SK-N-SH (cell line): ENCODE data around the gene HAUS3. TPM values are rescaled to one million over a fixed set of nuclear protein-coding genes. Genes with fewer than 3 reads are reported as not detected.

Experiments
- CTCF ChIA-PET: fragments of 300-600, 350-600 bp; formaldehyde crosslinking; extraction: SDS; loops from one replicate; lab custom pipeline; 2021; lab: Yijun Ruan, JAX
- POLR2A ChIA-PET: fragments of 350-600 bp; sonication (Branson Sonifier 250); formaldehyde crosslinking; extraction: SDS; loops from one replicate; lab custom pipeline; 2020; ENCODE audit warnings: antibody characterized with exemption, inconsistent platforms; lab: Yijun Ruan, JAX
- DNase-seq: peaks from one replicate; pipeline ENCODE4 v3.0.0; 2012
- H2AFZ ChIP-seq: fragments of 200-600 bp; sonication (generic); 2 replicates; pipeline ENCODE4 v1.8.1; 2016; ENCODE audit warnings: antibody characterized with exemption, mild to moderate bottlenecking, low read depth
- H3F3A ChIP-seq: fragments of 200-600 bp; sonication (generic); replicated peaks from 2 replicates; pipeline ENCODE3; 2016; ENCODE audit warnings: antibody characterized with exemption, mild to moderate bottlenecking; ENCODE audit not compliant: insufficient read depth
- H3K27ac ChIP-seq, 2 experiments: fragments of 200-500 bp in 1 of 2; fragments of 200-600 bp in 1 of 2; sonication (Bioruptor generic) in 1 of 2; sonication (generic), shearing (Covaris generic) in 1 of 2; 2 replicates each; pipeline versions ENCODE4 v1.5.1 to v1.6.1; 2014 to 2016; ENCODE audit warnings: low read depth in 2 of 2, inconsistent platforms in 1 of 2, low read length in 1 of 2, mild to moderate bottlenecking in 1 of 2, mixed read lengths in 1 of 2
- H3K27me3 ChIP-seq: fragments of 200-600 bp; sonication (generic), shearing (Covaris generic); 2 replicates; pipeline ENCODE4 v1.6.1; 2016; ENCODE audit warnings: mixed run types; ENCODE audit not compliant: insufficient read depth
- H3K36me3 ChIP-seq, 2 experiments: fragments of 200-500 bp in 1 of 2; fragments of 200-600 bp in 1 of 2; sonication (Bioruptor generic) in 1 of 2; sonication (generic) in 1 of 2; replicated peaks in 1 of 2; 2 replicates each; pipeline versions ENCODE3 to v1.5.1; 2014 to 2016; ENCODE audit warnings: low read length in 1 of 2, mild to moderate bottlenecking in 1 of 2; ENCODE audit not compliant: insufficient read depth in 2 of 2, control insufficient read depth in 1 of 2
- H3K4me1 ChIP-seq, 2 experiments: fragments of 200-500 bp in 1 of 2; fragments of 200-600 bp in 1 of 2; sonication (Bioruptor generic) in 1 of 2; sonication (generic), shearing (Covaris generic) in 1 of 2; 2 replicates each; pipeline versions ENCODE4 v1.5.1 to v1.6.1; 2014 to 2016; ENCODE audit warnings: low read depth in 1 of 2, low read length in 1 of 2, mixed run types in 1 of 2; ENCODE audit not compliant: insufficient read depth in 2 of 2, control insufficient read depth in 1 of 2
- H3K4me2 ChIP-seq: fragments of 200-600 bp; sonication (generic), shearing (Covaris generic); 2 replicates; pipeline ENCODE4 v1.6.1; 2017; ENCODE audit warnings: mixed run types
- H3K4me3 ChIP-seq, 2 experiments: fragments of 200-500 bp in 1 of 2; fragments of 200-600 bp in 1 of 2; sonication (Bioruptor generic) in 1 of 2; sonication (generic), shearing (Covaris generic) in 1 of 2; 2 replicates each; pipeline versions ENCODE4 v1.5.1 to v1.8.1; 2014 to 2016; ENCODE audit warnings: low read depth in 2 of 2, inconsistent platforms in 1 of 2, low read length in 1 of 2, mild to moderate bottlenecking in 1 of 2, mixed read lengths in 1 of 2, moderate library complexity in 1 of 2
- H3K79me2 ChIP-seq: fragments of 200-600 bp; sonication (generic); 2 replicates; pipeline ENCODE4 v1.8.1; 2017; ENCODE audit warnings: mild to moderate bottlenecking; ENCODE audit not compliant: insufficient read depth
- H3K9ac ChIP-seq: fragments of 200-600 bp; sonication (generic); 2 replicates; pipeline ENCODE4 v1.6.1; 2017; ENCODE audit warnings: mixed run types
- H3K9me2 ChIP-seq: fragments of 200-600 bp; sonication (generic); 2 replicates; pipeline ENCODE4 v1.6.1; 2017; ENCODE audit warnings: mixed run types
- H3K9me3 ChIP-seq: fragments of 200-600 bp; sonication (generic); 2 replicates; pipeline ENCODE4 v1.6.1; 2017; ENCODE audit warnings: mixed run types, mild to moderate bottlenecking, moderate library complexity
- H4K20me1 ChIP-seq: fragments of 200-600 bp; sonication (generic); 2 replicates; pipeline ENCODE4 v1.6.1; 2017; ENCODE audit warnings: mild to moderate bottlenecking, mixed run types; ENCODE audit not compliant: insufficient read depth
- CHD2 ChIP-seq: fragments of 150-350 bp; IDR thresholded peaks from 2 replicates; pipeline ENCODE4 v1.6.1; 2018; ENCODE audit warnings: low read length; ENCODE audit not compliant: partially characterized antibody
- EZH2phosphoT487 ChIP-seq: fragments of 200-600 bp; sonication (generic); IDR thresholded peaks from 2 replicates; pipeline ENCODE4 v1.6.1; 2017; ENCODE audit warnings: low read depth, mixed run types, mild to moderate bottlenecking, antibody characterized with exemption, moderate library complexity, borderline replicate concordance
- FOSL2 ChIP-seq: IDR thresholded peaks from 2 replicates; pipeline ENCODE4 v1.4.0; 2012; ENCODE audit warnings: low read depth, mild to moderate bottlenecking, moderate library complexity, borderline replicate concordance
- FOXJ3 ChIP-seq: sonication (generic); formaldehyde crosslinking; IDR thresholded peaks from 2 replicates; pipeline ENCODE4 v1.5.1; 2020; ENCODE audit warnings: mild to moderate bottlenecking, missing genetic modification reagents
- FOXM1 ChIP-seq: IDR thresholded peaks from 2 replicates; pipeline ENCODE4 v1.4.0; 2012; ENCODE audit warnings: low read depth, mild to moderate bottlenecking
- JUND ChIP-seq: IDR thresholded peaks from 2 replicates; pipeline ENCODE4 v1.4.0; 2012
- NFIC ChIP-seq: IDR thresholded peaks from 2 replicates; pipeline ENCODE4 v1.4.0; 2012; ENCODE audit warnings: borderline replicate concordance
- NRF1 ChIP-seq: IDR thresholded peaks from 2 replicates; pipeline ENCODE4 v1.6.1; 2012; ENCODE audit warnings: low read depth, mild to moderate bottlenecking, low read length
- POLR2AphosphoS5 ChIP-seq: IDR thresholded peaks from 2 replicates; pipeline ENCODE4 v1.6.1; 2012; ENCODE audit warnings: low read depth, low read length
- RXRA ChIP-seq: IDR thresholded peaks from 2 replicates; pipeline ENCODE4 v1.4.0; 2012; ENCODE audit warnings: low read depth, mild to moderate bottlenecking, borderline replicate concordance
- SIN3A ChIP-seq: IDR thresholded peaks from 2 replicates; pipeline ENCODE4 v1.6.1; 2012; ENCODE audit warnings: low read depth, mild to moderate bottlenecking, low read length, moderate library complexity, borderline replicate concordance
- SMC3 ChIP-seq: IDR thresholded peaks from 2 replicates; pipeline ENCODE4 v1.6.1; 2012; ENCODE audit warnings: low read depth, low read length, improper control_type of control experiment
- TAF1 ChIP-seq: IDR thresholded peaks from 2 replicates; pipeline ENCODE4 v1.6.1; 2012; ENCODE audit warnings: low read depth, mild to moderate bottlenecking, low read length, moderate library complexity, borderline replicate concordance
- TCF12 ChIP-seq: IDR thresholded peaks from 2 replicates; pipeline ENCODE4 v1.4.0; 2012
- YY1 ChIP-seq: IDR thresholded peaks from 2 replicates; pipeline ENCODE4 v1.4.0; 2012; ENCODE audit warnings: low read depth, mild to moderate bottlenecking
- WGBS: methylation state at CpG from one replicate; pipeline ENCODE4 v1.1.6; 2017; ENCODE audit warnings: low lambda C conversion rate; 5-methylcytosine and 5-hydroxymethylcytosine counted together
- polyA plus RNA-seq, 3 experiments: library from polyadenylated mRNA; depleted of rRNA; stranded (reverse); fragments of >200 nt; gene quantifications; 2 replicates each; pipeline ENCODE4 v1.2.3, GENCODE V29; 2012
- TF ChIP-seq, protein P1 (sequence below): fragments of 200-600 bp; sonication (generic); IDR thresholded peaks from 2 replicates; pipeline ENCODE4 v1.6.1; 2017; ENCODE audit warnings: antibody characterized with exemption, mild to moderate bottlenecking, moderate library complexity
- TF ChIP-seq, protein P2 (sequence below): IDR thresholded peaks from 2 replicates; pipeline ENCODE4 v1.4.0; 2012; ENCODE audit warnings: low read depth, borderline replicate concordance
- TF ChIP-seq, protein P3 (sequence below): IDR thresholded peaks from 2 replicates; pipeline ENCODE4 v1.4.0; 2012; ENCODE audit warnings: low read depth, borderline replicate concordance
- TF ChIP-seq, protein P4 (sequence below): IDR thresholded peaks from 2 replicates; pipeline ENCODE4 v1.4.0; 2012; ENCODE audit warnings: low read depth

The HAUS3 gene
- polyA plus RNA-seq, 1 of the 3 experiments (the other 2 are of a cell fraction): 6.3 TPM

DNA sequence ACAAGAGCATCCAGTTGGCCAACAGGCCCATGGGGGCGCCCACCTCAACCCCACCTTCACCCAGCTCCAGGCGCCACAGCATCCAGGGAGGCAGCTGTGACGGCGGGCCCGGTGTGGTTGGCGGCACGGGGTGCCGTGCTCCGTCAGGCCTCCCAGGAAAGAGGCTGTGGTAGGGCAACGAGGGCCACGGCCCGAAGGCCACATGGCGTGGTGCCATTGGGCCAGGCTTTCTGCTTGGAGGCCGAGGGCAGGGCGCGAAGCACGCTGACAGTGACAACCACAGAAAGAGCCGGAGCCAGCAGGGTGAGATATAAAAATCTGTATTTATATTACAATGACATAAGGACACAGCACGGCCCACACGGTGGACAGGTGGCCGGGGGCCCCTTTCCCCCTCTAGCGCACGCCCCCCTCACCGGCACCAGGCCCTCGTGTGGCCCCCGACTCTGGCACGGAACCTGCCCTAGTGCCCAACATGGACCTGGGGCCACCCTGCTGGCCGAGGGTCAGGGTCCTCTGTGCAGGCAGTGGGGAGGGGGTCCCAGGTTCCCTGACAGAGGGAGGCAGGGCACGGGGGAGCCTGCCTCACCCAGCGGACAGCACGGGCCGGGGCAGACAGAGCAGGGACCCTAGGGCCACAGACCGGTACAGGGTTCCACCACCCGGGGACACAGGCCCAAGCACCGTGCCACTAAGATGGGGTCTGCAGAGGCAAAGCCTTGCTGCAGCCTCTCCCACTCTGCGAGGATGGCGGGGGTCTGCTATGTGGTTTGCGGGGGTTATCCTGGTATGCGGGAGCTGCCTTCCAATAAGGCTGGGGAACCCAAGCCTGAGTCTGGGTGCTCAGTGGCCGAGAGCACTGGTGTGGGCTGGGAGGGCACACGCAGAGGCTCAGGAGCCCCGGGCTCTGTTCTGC, 5.5 kb upstream of the HAUS3 start:
- Histone ChIP-seq H2AFZ (no peak overlapping the region), H3K9me2 (no peaks in the 10 kb centered on the region), H3K79me2 (no peaks in the 10 kb centered on the region), H3K36me3 (peaks cover 0 to 41% of the 10 kb centered on the region in 2 experiments), H3K4me1 (peaks cover 0 to under 1% of the 10 kb centered on the region in 2 experiments; a peak in 2 of 4 replicates), H3K4me3 (no peak overlapping the region), H3K9ac (no peak overlapping the region), H3K27ac (no peak overlapping the region), H3F3A (peaks cover 10% of the 10 kb centered on the region), H4K20me1 (no peaks in the 10 kb centered on the region), H3K9me3 (no peaks in the 10 kb centered on the region), H3K4me2 (no peak overlapping the region), H3K27me3 (no peaks in the 10 kb centered on the region)
- TF ChIP-seq CHD2 (no peak), RXRA (no peak), NFIC (no peak), FOXJ3 (CRISPR knock-in tag) (no peak), FOSL2 (no peak), JUND (no peak), POLR2AphosphoS5 (no peak), TAF1 (no peak), EZH2phosphoT487 (no peak), YY1 (no peak), NRF1 (no peak), SMC3 (no peak), FOXM1 (no peak), SIN3A (no peak), TCF12 (no peak)
- TF ChIP-seq, protein P1, sequence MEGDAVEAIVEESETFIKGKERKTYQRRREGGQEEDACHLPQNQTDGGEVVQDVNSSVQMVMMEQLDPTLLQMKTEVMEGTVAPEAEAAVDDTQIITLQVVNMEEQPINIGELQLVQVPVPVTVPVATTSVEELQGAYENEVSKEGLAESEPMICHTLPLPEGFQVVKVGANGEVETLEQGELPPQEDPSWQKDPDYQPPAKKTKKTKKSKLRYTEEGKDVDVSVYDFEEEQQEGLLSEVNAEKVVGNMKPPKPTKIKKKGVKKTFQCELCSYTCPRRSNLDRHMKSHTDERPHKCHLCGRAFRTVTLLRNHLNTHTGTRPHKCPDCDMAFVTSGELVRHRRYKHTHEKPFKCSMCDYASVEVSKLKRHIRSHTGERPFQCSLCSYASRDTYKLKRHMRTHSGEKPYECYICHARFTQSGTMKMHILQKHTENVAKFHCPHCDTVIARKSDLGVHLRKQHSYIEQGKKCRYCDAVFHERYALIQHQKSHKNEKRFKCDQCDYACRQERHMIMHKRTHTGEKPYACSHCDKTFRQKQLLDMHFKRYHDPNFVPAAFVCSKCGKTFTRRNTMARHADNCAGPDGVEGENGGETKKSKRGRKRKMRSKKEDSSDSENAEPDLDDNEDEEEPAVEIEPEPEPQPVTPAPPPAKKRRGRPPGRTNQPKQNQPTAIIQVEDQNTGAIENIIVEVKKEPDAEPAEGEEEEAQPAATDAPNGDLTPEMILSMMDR: no peak
- TF ChIP-seq, protein P2, sequence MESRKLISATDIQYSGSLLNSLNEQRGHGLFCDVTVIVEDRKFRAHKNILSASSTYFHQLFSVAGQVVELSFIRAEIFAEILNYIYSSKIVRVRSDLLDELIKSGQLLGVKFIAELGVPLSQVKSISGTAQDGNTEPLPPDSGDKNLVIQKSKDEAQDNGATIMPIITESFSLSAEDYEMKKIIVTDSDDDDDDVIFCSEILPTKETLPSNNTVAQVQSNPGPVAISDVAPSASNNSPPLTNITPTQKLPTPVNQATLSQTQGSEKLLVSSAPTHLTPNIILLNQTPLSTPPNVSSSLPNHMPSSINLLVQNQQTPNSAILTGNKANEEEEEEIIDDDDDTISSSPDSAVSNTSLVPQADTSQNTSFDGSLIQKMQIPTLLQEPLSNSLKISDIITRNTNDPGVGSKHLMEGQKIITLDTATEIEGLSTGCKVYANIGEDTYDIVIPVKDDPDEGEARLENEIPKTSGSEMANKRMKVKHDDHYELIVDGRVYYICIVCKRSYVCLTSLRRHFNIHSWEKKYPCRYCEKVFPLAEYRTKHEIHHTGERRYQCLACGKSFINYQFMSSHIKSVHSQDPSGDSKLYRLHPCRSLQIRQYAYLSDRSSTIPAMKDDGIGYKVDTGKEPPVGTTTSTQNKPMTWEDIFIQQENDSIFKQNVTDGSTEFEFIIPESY: no peak
- TF ChIP-seq, protein P3, sequence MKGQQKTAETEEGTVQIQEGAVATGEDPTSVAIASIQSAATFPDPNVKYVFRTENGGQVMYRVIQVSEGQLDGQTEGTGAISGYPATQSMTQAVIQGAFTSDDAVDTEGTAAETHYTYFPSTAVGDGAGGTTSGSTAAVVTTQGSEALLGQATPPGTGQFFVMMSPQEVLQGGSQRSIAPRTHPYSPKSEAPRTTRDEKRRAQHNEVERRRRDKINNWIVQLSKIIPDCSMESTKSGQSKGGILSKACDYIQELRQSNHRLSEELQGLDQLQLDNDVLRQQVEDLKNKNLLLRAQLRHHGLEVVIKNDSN: no peak
- TF ChIP-seq, protein P4, sequence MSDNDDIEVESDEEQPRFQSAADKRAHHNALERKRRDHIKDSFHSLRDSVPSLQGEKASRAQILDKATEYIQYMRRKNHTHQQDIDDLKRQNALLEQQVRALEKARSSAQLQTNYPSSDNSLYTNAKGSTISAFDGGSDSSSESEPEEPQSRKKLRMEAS: no peak
- peak; percentile 31 for DNase-seq
- ChIA-PET CTCF (no interaction called here), POLR2A (no interaction called here)
- WGBS: 97% methylated on average over 21 of the region's 42 CpGs
